PC-9 (cell line): Measurements from ENCODE around the gene EZH2. TPM values are rescaled to one million over a fixed set of nuclear protein-coding genes. Genes with fewer than 3 reads are reported as not detected.

ENCODE experiments used
- BruUV-seq: library from RNA; stranded (reverse); fragments of 400-500 nt; replicated peaks from 2 replicates; lab custom pipeline; 2021; lab: Mats Ljungman, UMichigan
- CTCF ChIA-PET: fragments of 300-600 bp; sonication (Branson Sonifier 250); formaldehyde crosslinking; loops from one replicate; lab custom pipeline; 2022; ENCODE audit warnings: antibody characterized with exemption; lab: Charles Lee
- POLR2A ChIA-PET: fragments of 300-600 bp; sonication (Branson Sonifier 250); formaldehyde crosslinking; loops from one replicate; lab custom pipeline; 2022; ENCODE audit warnings: antibody characterized with exemption; ENCODE audit not compliant: unreplicated experiment; lab: Charles Lee
- DNase-seq, 2 experiments: peaks; one replicate each; pipeline versions ENCODE4 v3.0.0 to v3.0.0-alpha.2; 2015 to 2022; ENCODE audit warnings: mixed read lengths in 1 of 2
- H2AFZ ChIP-seq: fragments of 200-600 bp; sonication (generic); 2 replicates; pipeline ENCODE4 v1.8.1; 2017; ENCODE audit warnings: antibody characterized with exemption
- H3F3A ChIP-seq: fragments of 200-600 bp; sonication (generic); 2 replicates; pipeline ENCODE4 v1.8.1; 2017; ENCODE audit warnings: antibody characterized with exemption, mild to moderate bottlenecking, low read depth; ENCODE audit not compliant: insufficient read depth
- H3K27ac ChIP-seq: fragments of 200-600 bp; sonication (generic); 2 replicates; pipeline ENCODE4 v1.6.1; 2016; ENCODE audit warnings: mixed run types
- H3K27me3 ChIP-seq: fragments of 200-600 bp; sonication (generic); 2 replicates; pipeline ENCODE4 v1.6.1; 2016; ENCODE audit warnings: low read depth, mixed run types; ENCODE audit not compliant: insufficient read depth
- H3K36me3 ChIP-seq: fragments of 200-600 bp; sonication (generic); 2 replicates; pipeline ENCODE4 v1.6.1; 2016; ENCODE audit warnings: low read depth, mixed run types
- H3K4me1 ChIP-seq: fragments of 200-600 bp; sonication (generic); replicated peaks from 2 replicates; pipeline ENCODE4 v1.6.1; 2016; ENCODE audit warnings: mixed run types; ENCODE audit not compliant: insufficient read depth
- H3K4me2 ChIP-seq: fragments of 200-600 bp; sonication (generic); 2 replicates; pipeline ENCODE4 v1.6.1; 2017; ENCODE audit warnings: mixed run types
- H3K4me3 ChIP-seq: fragments of 200-600 bp; sonication (generic); 2 replicates; pipeline ENCODE4 v1.6.1; 2016; ENCODE audit warnings: mixed run types
- H3K79me2 ChIP-seq: fragments of 200-600 bp; sonication (generic); 2 replicates; pipeline ENCODE4 v1.6.1; 2017; ENCODE audit warnings: low read depth, mixed run types
- H3K9me2 ChIP-seq: fragments of 200-600 bp; sonication (generic); 2 replicates; pipeline ENCODE4 v1.8.1; 2017; ENCODE audit warnings: mild to moderate bottlenecking; ENCODE audit not compliant: insufficient read depth
- H3K9me3 ChIP-seq: fragments of 200-600 bp; sonication (generic); 2 replicates; pipeline ENCODE4 v1.8.1; 2016; ENCODE audit warnings: low read depth; ENCODE audit not compliant: insufficient read depth
- H4K20me1 ChIP-seq: fragments of 200-600 bp; sonication (generic); 2 replicates; pipeline ENCODE4 v1.8.1; 2017; ENCODE audit not compliant: insufficient read depth
- EZH2 ChIP-seq: fragments of 200-600 bp; sonication (generic); IDR thresholded peaks from 2 replicates; pipeline ENCODE4 v1.8.0; 2017; ENCODE audit warnings: antibody characterized with exemption, low read depth
- intact Hi-C: fragments of 100-400 bp; cut with micrococcal nuclease; formaldehyde crosslinking; loops from one replicate; pipeline ENCODE4 v1.10.0; 2022; ENCODE audit not compliant: unreplicated experiment
- total RNA-seq: library from RNA; stranded (reverse); gene quantifications from 2 replicates; pipeline ENCODE4 v1.2.3, GENCODE V29; 2021
- TF ChIP-seq, protein P1 (sequence below): fragments of 200-600 bp; sonication (generic); conservative IDR thresholded peaks from 2 replicates; pipeline ENCODE4 v1.6.1; 2017; ENCODE audit warnings: mixed run types, antibody characterized with exemption, mild to moderate bottlenecking, moderate library complexity

Gene EZH2
- total RNA-seq, 1 experiment from 2014 or later, result 48.6 TPM

- Histone ChIP-seq H3K4me1 (no peaks in the 10 kb centered on the region), H3K36me3 (peaks cover 29% of the 10 kb centered on the region; the same call in 1 of the 2 replicates), H3K9me2 (no peaks in the 10 kb centered on the region), H3K4me2 (no peak overlapping the region), H3K27ac (no peak overlapping the region), H3K79me2 (no peaks in the 10 kb centered on the region), H3F3A (no peaks in the 10 kb centered on the region; the same call in 1 of the 2 replicates), H3K27me3 (no peaks in the 10 kb centered on the region), H3K9me3 (no peaks in the 10 kb centered on the region), H3K4me3 (no peak overlapping the region), H4K20me1 (peaks cover 8% of the 10 kb centered on the region; the same call in 1 of the 2 replicates), H2AFZ (no peak overlapping the region)
- intact Hi-C loops, result no loop called here
- POLR2A ChIA-PET, result no interaction called here
- no TSS peak for BruUV-seq
- no peak for DNase-seq
- CTCF ChIA-PET, result no interaction called here
- TF ChIP-seq EZH2, result no peak
- TF ChIP-seq, protein P1, sequence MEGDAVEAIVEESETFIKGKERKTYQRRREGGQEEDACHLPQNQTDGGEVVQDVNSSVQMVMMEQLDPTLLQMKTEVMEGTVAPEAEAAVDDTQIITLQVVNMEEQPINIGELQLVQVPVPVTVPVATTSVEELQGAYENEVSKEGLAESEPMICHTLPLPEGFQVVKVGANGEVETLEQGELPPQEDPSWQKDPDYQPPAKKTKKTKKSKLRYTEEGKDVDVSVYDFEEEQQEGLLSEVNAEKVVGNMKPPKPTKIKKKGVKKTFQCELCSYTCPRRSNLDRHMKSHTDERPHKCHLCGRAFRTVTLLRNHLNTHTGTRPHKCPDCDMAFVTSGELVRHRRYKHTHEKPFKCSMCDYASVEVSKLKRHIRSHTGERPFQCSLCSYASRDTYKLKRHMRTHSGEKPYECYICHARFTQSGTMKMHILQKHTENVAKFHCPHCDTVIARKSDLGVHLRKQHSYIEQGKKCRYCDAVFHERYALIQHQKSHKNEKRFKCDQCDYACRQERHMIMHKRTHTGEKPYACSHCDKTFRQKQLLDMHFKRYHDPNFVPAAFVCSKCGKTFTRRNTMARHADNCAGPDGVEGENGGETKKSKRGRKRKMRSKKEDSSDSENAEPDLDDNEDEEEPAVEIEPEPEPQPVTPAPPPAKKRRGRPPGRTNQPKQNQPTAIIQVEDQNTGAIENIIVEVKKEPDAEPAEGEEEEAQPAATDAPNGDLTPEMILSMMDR, result no peak
Observed at GRCh38 chr7:148783801-148784527, 100.1 kb downstream of the EZH2 start.

- POLR2A ChIA-PET, result no interaction called here
- CTCF ChIA-PET, result no interaction called here
- Histone ChIP-seq H3F3A (no peaks in the 10 kb centered on the region), H3K27me3 (no peaks in the 10 kb centered on the region), H3K9me3 (no peaks in the 10 kb centered on the region), H3K4me1 (no peaks in the 10 kb centered on the region), H3K4me3 (no peak overlapping the region), H3K27ac (no peak overlapping the region), H2AFZ (no peak overlapping the region), H3K4me2 (no peak overlapping the region), H3K9me2 (no peaks in the 10 kb centered on the region), H3K79me2 (no peaks in the 10 kb centered on the region), H4K20me1 (peaks cover 8% of the 10 kb centered on the region; the same call in 1 of the 2 replicates), H3K36me3 (0 out of 2 replicates have a peak, but pooled peaks cover 25% of the 10 kb centered on the region)
- no TSS peak for BruUV-seq
- intact Hi-C loops, result no loop called here
- no peak for DNase-seq
- TF ChIP-seq, protein P1, result no peak
- TF ChIP-seq EZH2, result no peak
Observed at GRCh38 chr7:148782757-148783456, 101.2 kb downstream of the EZH2 start.

DNA sequence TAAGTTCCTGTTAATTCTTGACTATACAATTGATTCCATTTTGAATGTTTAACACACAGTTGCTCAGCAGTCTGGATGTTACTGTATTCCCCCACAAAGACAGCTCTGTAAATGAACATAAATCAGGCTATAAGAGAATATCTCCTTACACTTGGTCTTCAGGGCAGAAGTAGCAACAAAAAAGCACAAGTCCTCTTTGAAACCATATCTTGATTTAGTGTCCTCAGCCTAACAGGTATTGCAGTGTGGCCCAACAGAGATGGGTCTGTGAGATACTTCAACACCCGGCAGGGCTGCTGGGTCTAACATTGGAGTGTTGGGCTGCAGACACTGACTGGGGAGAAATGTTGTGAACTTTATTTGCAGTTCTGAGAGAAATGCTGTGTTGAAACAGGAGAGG, 109.6 kb downstream of the EZH2 start:
- H3K27me3 ChIP-seq, result no peaks in the 10 kb centered on the region
- no peak for TF ChIP-seq EZH2
- POLR2A ChIA-PET, result no interaction called here
- CTCF ChIA-PET, result interaction anchor here (0.6 kb wide), 1 partner anchor 891 kb away, joined by 3 read pairs; no protein-coding TSS in a partner anchor
- no peaks in the 10 kb centered on the region for H3K9me2 ChIP-seq
- no peak overlapping the region for H3K4me2 ChIP-seq
- H2AFZ ChIP-seq, result no peak overlapping the region
- peaks cover 20% of the 10 kb centered on the region for H4K20me1 ChIP-seq
- peaks cover 39% of the 10 kb centered on the region for H3K36me3 ChIP-seq
- no TSS peak for BruUV-seq
- H3K9me3 ChIP-seq, result no peaks in the 10 kb centered on the region
- no peak overlapping the region for H3K27ac ChIP-seq
- intact Hi-C loops, result loop anchor here (5.0 kb wide), 1 partner anchor 197 kb away; no protein-coding TSS in a partner anchor
- H3K79me2 ChIP-seq, result peaks cover 13% of the 10 kb centered on the region
- peaks cover 32% of the 10 kb centered on the region; the same call in 1 of the 2 replicates for H3F3A ChIP-seq
- H3K4me1 ChIP-seq, result peaks cover 19% of the 10 kb centered on the region
- no peak overlapping the region for H3K4me3 ChIP-seq
- DNase-seq, result no peak
